Activated T-cell treated with anti-CD3 and anti-CD28 coated beads, Interleukin-2, amount 50 U/mL, for 1 hour (primary cell): ENCODE results near the gene AMER3.

Experiments used
- DNase-seq: peaks from one replicate; pipeline ENCODE4 v3.0.0-alpha.2; 2020

AMER3 gene

GRCh38 chr2:130786076-130786475 lies 30.7 kb downstream of the AMER3 start:
- DNase-seq: no peak

- DNase-seq: no peak
Measured at GRCh38 chr2:130787841-130788240, 32.5 kb downstream of the AMER3 start.

GRCh38 chr2:130790312-130790711 lies 35.0 kb downstream of the AMER3 start:
- DNase-seq: no peak

- no peak for DNase-seq
Measured at GRCh38 chr2:130790804-130791616, 35.7 kb downstream of the AMER3 start.

GRCh38 chr2:130791617-130791939 lies 36.2 kb downstream of the AMER3 start:
- DNase-seq: no peak

GRCh38 chr2:130795431-130795830 lies 40.1 kb downstream of the AMER3 start:
- no peak for DNase-seq

GRCh38 chr2:130796290-130796689 lies 41.0 kb downstream of the AMER3 start:
- DNase-seq: no peak

GRCh38 chr2:130797493-130798435 lies 42.4 kb downstream of the AMER3 start:
- DNase-seq: peak; percentile 92

DNA sequence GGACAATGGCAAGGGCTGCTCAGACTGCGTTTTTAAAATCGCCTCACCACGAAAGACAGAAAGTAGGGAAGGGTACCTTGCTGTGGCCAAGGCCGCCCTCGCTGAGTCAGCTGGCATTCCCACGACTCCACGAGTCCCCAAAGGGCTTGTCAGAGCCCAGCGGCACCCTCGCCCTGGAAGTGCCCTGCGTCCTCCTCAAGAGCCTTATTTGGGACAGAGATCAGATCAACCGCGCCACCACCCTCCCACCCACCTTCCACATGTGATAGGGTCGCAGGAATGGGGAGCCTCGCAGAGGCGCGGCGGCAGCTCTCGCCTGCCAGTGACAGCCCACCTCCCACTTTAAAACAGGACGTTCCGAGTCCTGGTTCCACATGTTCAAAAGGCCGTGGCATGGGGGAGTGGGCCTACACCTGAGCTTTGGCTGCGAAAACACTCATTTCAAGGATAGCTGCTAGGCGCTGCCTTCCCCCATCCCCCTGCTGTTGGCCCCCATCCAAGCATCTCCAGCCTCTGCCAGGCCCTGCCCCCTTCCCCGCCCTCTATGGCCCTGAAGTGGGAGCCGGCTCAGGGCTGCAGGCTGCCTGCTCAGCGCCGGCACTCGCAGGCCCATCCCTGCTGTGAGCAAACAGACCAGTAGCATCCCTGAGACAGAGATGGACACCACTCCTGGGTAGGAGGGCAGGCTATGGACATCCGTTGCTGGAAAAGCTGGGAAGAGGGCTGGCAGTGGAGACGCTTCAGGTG lies 43.3 kb downstream of the AMER3 start:
- DNase-seq: no peak

DNA sequence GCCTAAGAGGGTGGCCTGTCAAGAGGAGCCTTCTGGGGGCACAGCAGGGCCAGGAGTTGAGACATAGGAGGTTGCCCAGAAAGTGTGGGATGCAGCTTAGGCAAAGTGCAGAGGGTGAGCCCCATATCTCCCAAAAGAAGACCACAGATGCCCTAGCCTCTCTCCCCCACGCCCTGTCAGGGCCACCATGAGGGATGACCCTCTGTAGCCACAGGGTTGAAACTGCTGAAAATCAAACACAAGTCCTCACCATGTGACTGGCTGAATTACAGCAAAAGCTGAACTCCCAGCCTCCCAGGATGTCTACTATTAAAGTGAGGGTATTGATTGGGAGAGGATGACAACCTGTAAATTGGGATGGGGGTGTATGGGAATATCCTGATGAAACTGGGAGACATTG lies 44.0 kb downstream of the AMER3 start:
- DNase-seq: no peak

DNA sequence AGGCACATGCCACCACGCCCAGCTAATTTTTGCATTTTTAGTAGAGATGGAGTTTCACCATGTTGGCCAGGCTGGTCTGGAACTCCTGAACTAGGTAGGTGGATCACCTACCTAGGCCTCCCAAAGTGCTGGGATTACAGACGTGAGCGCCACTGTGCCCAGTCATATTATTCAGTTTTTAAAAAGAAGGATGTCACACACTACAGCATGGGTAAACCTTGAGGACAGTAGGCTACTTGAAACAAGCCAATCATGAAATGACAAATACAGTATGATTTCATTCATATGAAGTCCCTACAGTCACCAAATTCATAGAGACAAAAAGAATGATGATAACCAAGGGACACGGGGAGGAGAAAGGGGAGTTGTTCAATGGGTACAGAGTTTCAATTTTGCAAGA lies 50.3 kb downstream of the AMER3 start:
- DNase-seq: no peak

GRCh38 chr2:130806370-130806769 lies 51.0 kb downstream of the AMER3 start:
- no peak for DNase-seq

GRCh38 chr2:130807659-130808385 lies 52.5 kb downstream of the AMER3 start:
- no peak for DNase-seq

DNA sequence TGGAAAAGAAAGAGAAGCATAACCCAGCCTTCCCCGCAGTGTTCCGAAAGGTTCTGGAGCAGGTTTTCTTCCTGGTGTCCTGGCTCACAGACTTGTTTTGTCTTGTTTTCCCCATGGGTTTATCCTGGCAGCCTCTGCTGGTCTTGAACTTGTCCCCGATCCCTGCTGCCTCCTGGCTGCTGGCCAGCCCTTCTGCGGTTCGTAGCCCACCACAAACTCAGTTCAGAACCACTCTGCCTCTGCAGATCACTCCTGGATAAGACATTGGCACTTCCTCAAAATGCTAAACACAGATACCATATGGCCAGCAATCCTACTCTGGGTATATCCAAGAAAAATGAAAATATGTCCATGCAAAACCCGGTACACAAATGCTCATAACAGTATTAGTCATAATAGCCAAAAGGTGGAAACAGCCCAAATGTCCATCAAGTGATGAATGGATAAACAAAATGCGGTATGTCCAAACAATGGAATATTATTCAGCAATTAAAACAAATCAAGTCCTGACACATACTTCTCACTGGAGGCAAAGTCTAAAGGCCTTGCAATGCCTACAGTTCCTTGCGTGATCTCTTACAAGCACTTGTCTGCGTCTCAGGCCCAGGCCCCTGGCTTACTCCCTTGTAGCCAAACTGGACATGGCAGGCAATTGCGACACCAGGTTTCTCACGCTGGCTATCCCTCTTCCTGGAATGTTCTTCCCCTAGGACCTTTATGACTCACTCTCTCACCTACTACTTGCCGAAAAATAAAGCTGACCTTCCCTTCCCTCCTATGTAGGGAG lies 53.3 kb downstream of the AMER3 start:
- DNase-seq: no peak

DNA sequence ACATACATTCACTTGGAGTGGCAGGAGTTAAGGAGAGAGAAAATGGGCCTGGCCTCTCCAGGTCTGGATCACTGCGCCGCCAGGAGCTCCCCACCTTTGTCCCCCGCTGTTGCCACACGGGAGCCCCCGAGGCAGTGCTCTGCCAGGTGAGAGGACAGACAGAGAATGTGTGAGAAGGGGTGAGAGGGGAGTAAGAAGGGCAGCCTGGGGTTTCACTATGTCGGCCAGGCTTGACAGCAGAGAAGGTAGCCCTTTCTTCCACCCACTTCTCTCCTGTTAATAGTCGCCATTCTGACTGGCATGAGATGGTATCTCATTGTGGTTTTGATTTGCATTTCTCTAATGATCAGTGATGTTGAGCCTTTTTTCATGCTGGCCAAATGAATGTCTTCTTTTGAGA lies 55.1 kb downstream of the AMER3 start:
- DNase-seq: no peak

DNA sequence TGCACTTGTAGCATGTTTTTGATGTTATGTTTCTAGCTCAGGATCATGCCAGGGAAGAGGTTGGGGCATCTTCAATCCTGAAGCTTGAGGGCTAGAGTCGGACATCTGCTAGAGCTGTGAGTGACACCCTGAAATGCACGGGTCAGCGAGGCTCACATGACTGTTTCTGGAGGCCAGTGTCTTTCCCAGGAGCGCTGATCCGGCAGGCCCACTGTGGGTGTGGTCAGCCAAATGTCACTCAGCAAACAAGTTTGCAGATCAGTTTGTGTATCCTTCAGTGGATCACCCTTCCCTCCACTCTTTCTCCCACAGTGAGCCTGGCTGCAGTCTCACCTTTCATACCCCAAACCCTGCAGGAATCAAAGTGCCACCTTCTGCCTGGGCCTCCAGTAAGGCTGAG lies 58.4 kb downstream of the AMER3 start:
- DNase-seq: no peak

DNA sequence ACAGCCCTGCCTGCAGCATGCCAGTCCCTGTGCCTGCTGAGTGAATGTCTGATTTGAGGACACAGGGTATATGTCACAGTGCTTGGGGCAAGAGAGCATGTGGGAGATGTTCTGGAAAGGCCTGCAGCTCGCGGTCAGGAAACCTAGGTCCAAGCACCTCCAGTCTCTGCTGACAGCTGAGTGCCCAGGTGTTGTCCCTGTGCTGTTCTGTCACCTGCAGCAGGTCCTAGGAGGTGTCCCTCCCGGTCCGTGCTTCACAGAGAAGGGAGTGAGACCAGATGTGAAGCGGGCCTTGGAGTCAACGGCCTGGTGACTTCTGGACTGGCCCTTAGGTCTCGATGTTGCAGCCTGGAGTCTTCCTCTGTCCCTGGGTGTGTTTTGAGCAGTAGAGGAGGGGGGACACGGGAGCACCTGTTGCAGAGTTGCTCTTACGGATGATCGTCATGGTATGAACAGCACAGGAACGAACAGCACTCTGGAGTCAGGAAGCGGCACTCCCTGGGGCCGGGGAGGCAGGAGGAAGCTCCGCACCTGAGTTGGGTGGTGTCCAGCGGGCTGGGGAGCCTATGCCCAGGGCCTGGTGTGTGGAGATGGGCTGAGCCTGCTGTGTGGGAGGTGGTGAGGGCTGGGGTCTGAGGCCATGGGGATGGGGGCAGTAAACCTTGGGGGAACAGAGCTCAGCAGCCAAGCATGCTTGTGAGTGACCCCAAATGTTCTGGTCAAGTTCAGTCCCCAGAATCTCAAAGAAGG lies 59.8 kb downstream of the AMER3 start:
- DNase-seq: no peak
